Neural progenitor cell (in vitro differentiated cells): ENCODE measurements around the gene COPS2. TPM values are rescaled to one million over a fixed set of nuclear protein-coding genes. Genes with fewer than 3 reads are reported as not detected.

Experiments used
- DNase-seq: peaks from one replicate; pipeline ENCODE4 v3.0.0-alpha.2; 2016; ENCODE audit warnings: low spot score
- H2AFZ ChIP-seq: fragments of 200-600 bp; sonication (generic); replicated peaks from 2 replicates; pipeline ENCODE4 v1.6.1; 2016; ENCODE audit warnings: antibody characterized with exemption
- H3F3A ChIP-seq: fragments of 200-600 bp; sonication (generic); 2 replicates; pipeline ENCODE4 v1.6.1; 2016; ENCODE audit warnings: antibody characterized with exemption, low read depth
- H3K27ac ChIP-seq: fragments of 200-600 bp; sonication (generic); 2 replicates; pipeline ENCODE4 v1.5.1; 2016; ENCODE audit warnings: mild to moderate bottlenecking
- H3K27me3 ChIP-seq: fragments of 200-600 bp; sonication (generic); 2 replicates; pipeline ENCODE4 v1.6.1; 2016; ENCODE audit warnings: mild to moderate bottlenecking, moderate library complexity
- H3K36me3 ChIP-seq: fragments of 200-600 bp; sonication (generic); 2 replicates; pipeline ENCODE4 v1.5.1; 2016
- H3K4me1 ChIP-seq: fragments of 200-600 bp; sonication (generic); 2 replicates; pipeline ENCODE4 v1.6.1; 2016; ENCODE audit warnings: mixed run types
- H3K4me2 ChIP-seq: fragments of 200-600 bp; sonication (generic); 2 replicates; pipeline ENCODE4 v1.6.1; 2016
- H3K4me3 ChIP-seq: fragments of 200-600 bp; sonication (generic); 2 replicates; pipeline ENCODE4 v1.5.1; 2016
- H3K79me2 ChIP-seq: fragments of 200-600 bp; sonication (generic); 2 replicates; pipeline ENCODE4 v1.6.1; 2016; ENCODE audit warnings: low read depth
- H3K9ac ChIP-seq: fragments of 200-600 bp; sonication (generic); 2 replicates; pipeline ENCODE4 v1.6.1; 2016
- H3K9me3 ChIP-seq: fragments of 200-600 bp; sonication (generic); 2 replicates; pipeline ENCODE4 v1.5.1; 2016; ENCODE audit warnings: low read depth
- H4K20me1 ChIP-seq: fragments of 200-600 bp; sonication (generic); 2 replicates; pipeline ENCODE4 v1.6.1; 2016; ENCODE audit warnings: low read depth
- H3K27ac Mint-ChIP-seq: 3 replicates; pipeline ENCODE4 v1.8.0; 2021; ENCODE audit warnings: mixed read lengths
- H3K27me3 Mint-ChIP-seq: 2 replicates; pipeline ENCODE4 v1.8.0; 2022; ENCODE audit warnings: low read depth, mild to moderate bottlenecking, inconsistent platforms, moderate library complexity, mixed read lengths; ENCODE audit not compliant: insufficient read depth
- H3K36me3 Mint-ChIP-seq: 3 replicates; pipeline ENCODE4 v1.8.0; 2021; ENCODE audit warnings: mixed read lengths
- H3K4me1 Mint-ChIP-seq: 3 replicates; pipeline ENCODE4 v1.8.0; 2021; ENCODE audit warnings: mixed read lengths
- H3K4me3 Mint-ChIP-seq: 3 replicates; pipeline ENCODE4 v1.8.0; 2021; ENCODE audit warnings: mild to moderate bottlenecking, moderate library complexity, mixed read lengths
- H3K9me3 Mint-ChIP-seq: 3 replicates; pipeline ENCODE4 v1.8.0; 2020; ENCODE audit warnings: mixed read lengths
- CTCF ChIP-seq: fragments of 200-600 bp; sonication (generic); IDR thresholded peaks from 2 replicates; pipeline ENCODE4 v1.5.1; 2017; ENCODE audit warnings: antibody characterized with exemption, mild to moderate bottlenecking
- EZH2 ChIP-seq: fragments of 200-600 bp; sonication (generic); IDR thresholded peaks from 2 replicates; pipeline ENCODE4 v1.6.1; 2017; ENCODE audit warnings: antibody characterized with exemption, mild to moderate bottlenecking, moderate library complexity
- EZH2phosphoT487 ChIP-seq: fragments of 200-600 bp; sonication (generic); IDR thresholded peaks from 2 replicates; pipeline ENCODE4 v1.6.1; 2017; ENCODE audit warnings: antibody characterized with exemption
- total RNA-seq: library from RNA; depleted of rRNA; stranded (reverse); fragments of >200 nt; gene quantifications from 2 replicates; pipeline ENCODE4 v1.2.3, GENCODE V29; 2015; ENCODE audit warnings: low replicate concordance

COPS2 gene
- total RNA-seq, 1 donor from 2014 or later: 163 TPM

DNA sequence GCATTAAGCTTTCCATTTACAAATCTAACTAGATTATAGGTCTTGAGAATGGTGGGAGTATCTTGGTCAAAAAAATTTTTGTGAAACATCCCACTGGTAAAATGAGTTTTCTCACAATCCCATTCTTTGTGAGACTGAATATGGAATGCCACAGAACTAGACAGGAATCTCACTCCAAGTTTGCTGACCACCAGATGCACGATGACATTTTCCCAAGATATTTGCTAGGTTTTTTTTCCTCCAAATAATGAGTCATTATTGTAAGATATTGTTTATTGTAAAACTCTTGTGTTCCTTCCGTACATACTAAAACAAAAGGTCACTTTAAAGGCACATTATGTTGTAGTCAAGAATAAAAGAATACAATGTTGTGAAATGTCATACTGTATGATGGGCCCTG, 53.9 kb downstream of the COPS2 start:
- no peaks in the 10 kb centered on the region for H3K27me3 ChIP-seq
- no peak overlapping the region for H3K9ac ChIP-seq
- H3K4me3 ChIP-seq: no peak overlapping the region
- H3K27ac ChIP-seq: no peak overlapping the region
- H3K36me3 ChIP-seq: no peaks in the 10 kb centered on the region
- H3K27me3 Mint-ChIP-seq: no peaks in the 10 kb centered on the region
- H2AFZ ChIP-seq: no peak overlapping the region
- no peak overlapping the region for H3K4me2 ChIP-seq
- TF ChIP-seq CTCF (no peak), EZH2 (no peak), EZH2phosphoT487 (no peak)
- no peaks in the 10 kb centered on the region for H3K9me3 ChIP-seq
- no peak for DNase-seq
- no peaks in the 10 kb centered on the region for H3K4me1 ChIP-seq
- no peaks in the 10 kb centered on the region for H3K36me3 Mint-ChIP-seq
- no peak overlapping the region for H3K27ac Mint-ChIP-seq
- no peaks in the 10 kb centered on the region for H3K79me2 ChIP-seq
- no peaks in the 10 kb centered on the region for H3K4me1 Mint-ChIP-seq
- H3F3A ChIP-seq: no peaks in the 10 kb centered on the region
- H4K20me1 ChIP-seq: no peaks in the 10 kb centered on the region
- no peaks in the 10 kb centered on the region for H3K9me3 Mint-ChIP-seq
- H3K4me3 Mint-ChIP-seq: no peak overlapping the region

DNA sequence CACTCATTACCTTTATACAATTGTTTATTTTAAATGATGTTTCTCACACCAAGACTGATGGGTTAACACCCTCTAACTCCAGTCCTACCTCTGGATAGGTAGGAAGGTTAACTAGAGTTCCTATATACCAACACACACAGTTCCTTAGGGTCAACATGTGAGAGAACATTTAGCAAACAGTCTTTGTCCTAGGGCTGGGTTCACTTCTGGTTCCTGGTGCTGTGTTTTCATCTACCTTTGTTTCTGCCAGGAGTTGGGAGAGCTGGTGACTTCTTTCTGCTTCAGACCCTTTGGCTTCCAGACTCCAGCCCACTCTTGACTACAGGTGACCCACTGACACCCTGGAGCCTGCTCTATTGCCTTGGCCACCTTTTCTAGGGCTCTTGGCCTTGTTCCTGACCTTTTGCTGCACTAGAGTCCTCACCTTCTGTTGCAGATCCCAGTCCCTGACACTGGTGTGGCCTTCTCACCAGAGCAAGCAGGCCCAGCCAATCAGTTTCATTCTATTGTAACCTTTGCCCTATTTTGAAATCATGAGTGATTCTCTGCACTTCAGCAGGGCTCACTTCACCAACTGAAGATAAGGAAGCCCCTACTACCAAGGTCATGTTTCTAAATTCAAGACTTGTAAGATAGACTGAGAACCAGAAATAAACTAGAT, 59.2 kb downstream of the COPS2 start:
- H3F3A ChIP-seq: no peaks in the 10 kb centered on the region
- H3K9me3 ChIP-seq: no peaks in the 10 kb centered on the region
- H3K79me2 ChIP-seq: no peaks in the 10 kb centered on the region
- Mint-ChIP-seq H3K36me3 (no peaks in the 10 kb centered on the region), H3K4me1 (no peaks in the 10 kb centered on the region), H3K4me3 (no peak overlapping the region), H3K9me3 (no peaks in the 10 kb centered on the region), H3K27me3 (no peaks in the 10 kb centered on the region), H3K27ac (no peak overlapping the region)
- H3K36me3 ChIP-seq: no peaks in the 10 kb centered on the region
- no peaks in the 10 kb centered on the region for H3K27me3 ChIP-seq
- TF ChIP-seq EZH2: no peak
- no peak for TF ChIP-seq CTCF
- no peak for TF ChIP-seq EZH2phosphoT487
- DNase-seq: no peak
- H3K4me1 ChIP-seq: no peaks in the 10 kb centered on the region
- H3K27ac ChIP-seq: no peak overlapping the region
- no peak overlapping the region for H2AFZ ChIP-seq
- H3K4me3 ChIP-seq: no peak overlapping the region
- no peak overlapping the region for H3K4me2 ChIP-seq
- no peak overlapping the region for H3K9ac ChIP-seq
- no peaks in the 10 kb centered on the region for H4K20me1 ChIP-seq

DNA sequence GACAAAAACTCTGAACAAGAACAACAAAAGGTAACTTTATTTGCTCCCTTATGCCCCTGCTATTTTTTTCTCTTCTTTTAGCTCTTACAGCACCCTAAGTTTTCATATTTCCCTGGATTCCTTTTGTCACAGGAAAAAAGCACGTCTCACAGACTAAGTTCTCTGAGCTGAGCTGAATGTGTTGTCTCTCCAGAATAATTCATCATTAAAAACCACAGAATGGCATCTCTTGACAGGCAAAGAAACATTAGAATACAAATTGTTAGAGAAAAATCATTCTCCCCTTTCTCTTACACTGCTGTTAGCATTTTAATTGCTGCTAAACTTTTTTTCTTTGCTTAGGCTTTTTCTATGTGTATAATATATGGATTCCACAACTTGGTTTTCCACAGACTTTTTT, 60.5 kb downstream of the COPS2 start:
- Histone ChIP-seq H3K9ac (no peak overlapping the region), H3K4me3 (no peak overlapping the region), H3F3A (no peaks in the 10 kb centered on the region), H3K27ac (no peak overlapping the region), H2AFZ (no peak overlapping the region), H3K9me3 (no peaks in the 10 kb centered on the region), H3K27me3 (no peaks in the 10 kb centered on the region), H3K36me3 (no peaks in the 10 kb centered on the region), H4K20me1 (no peaks in the 10 kb centered on the region), H3K4me2 (no peak overlapping the region), H3K79me2 (no peaks in the 10 kb centered on the region), H3K4me1 (no peaks in the 10 kb centered on the region)
- no peaks in the 10 kb centered on the region for H3K36me3 Mint-ChIP-seq
- no peak for DNase-seq
- no peaks in the 10 kb centered on the region for H3K9me3 Mint-ChIP-seq
- no peak overlapping the region for H3K27ac Mint-ChIP-seq
- H3K4me3 Mint-ChIP-seq: no peak overlapping the region
- no peaks in the 10 kb centered on the region for H3K27me3 Mint-ChIP-seq
- TF ChIP-seq EZH2phosphoT487 (no peak), EZH2 (no peak), CTCF (no peak)
- H3K4me1 Mint-ChIP-seq: no peaks in the 10 kb centered on the region
